Heart right ventricle (tissue), 16 donors: Measurements from ENCODE around the gene ASB18. TPM values are rescaled to one million over a fixed set of nuclear protein-coding genes. Genes with fewer than 3 reads are reported as not detected.
"Not testable (repeated sequence)": the region's sequence is repeated elsewhere in the genome, so short reads cannot be mapped to it uniquely, and the experiment has no call there.

Source experiments
- ATAC-seq, 8 donors: fragments of 200-7000 bp; cut with Tn5 transposase; one replicate each; pipeline ENCODE4 v1.9.1; 2020; ENCODE audit warnings: mild to moderate bottlenecking in 8 of 8, moderate library complexity in 8 of 8, moderate number of reproducible peaks in 1 of 8
- DNase-seq, 2 donors: peaks; one replicate each; pipeline ENCODE4 v3.0.0-alpha.2; 2020
- H3K27ac ChIP-seq, 10 donors: fragments of 200-600 bp; sonication (generic) in 2 of 10; one replicate each; pipeline versions ENCODE4 v1.5.0 to v1.8.0; 2020 to 2022; ENCODE audit warnings: mild to moderate bottlenecking in 3 of 10
- H3K27me3 ChIP-seq, 7 donors: fragments of 200-600 bp; one replicate each; pipeline ENCODE4 v1.8.0; 2021 to 2022; ENCODE audit warnings: mild to moderate bottlenecking in 2 of 7
- H3K36me3 ChIP-seq, 9 donors: fragments of 200-600 bp; sonication (generic) in 1 of 9; one replicate each; pipeline versions ENCODE4 v1.5.0 to v1.8.0; 2020 to 2022; ENCODE audit warnings: mild to moderate bottlenecking in 2 of 9
- H3K4me1 ChIP-seq, 9 donors: fragments of 200-600 bp; sonication (generic) in 1 of 9; one replicate each; pipeline versions ENCODE4 v1.5.0 to v1.8.0; 2020 to 2022; ENCODE audit warnings: mild to moderate bottlenecking in 4 of 9
- H3K4me3 ChIP-seq, 10 donors: fragments of 200-600 bp; sonication (generic) in 2 of 10; one replicate each; pipeline versions ENCODE4 v1.5.0 to v1.8.0; 2020 to 2022; ENCODE audit warnings: mild to moderate bottlenecking in 7 of 10, moderate library complexity in 2 of 10
- H3K9me3 ChIP-seq, 11 donors: fragments of 200-600 bp in 10 of 11; sonication (generic) in 2 of 11; one replicate each; pipeline versions ENCODE4 v1.5.0 to v1.8.0; 2013 to 2022; ENCODE audit warnings: mild to moderate bottlenecking in 2 of 11, control low read depth in 1 of 11, moderate library complexity in 1 of 11
- CTCF ChIP-seq, 9 donors: fragments of 200-600 bp; sonication (generic) in 2 of 9; IDR thresholded peaks; one replicate each; pipeline versions ENCODE4 v1.5.0 to v1.8.0; 2021 to 2022; ENCODE audit warnings: antibody characterized with exemption in 9 of 9, mild to moderate bottlenecking in 5 of 9, moderate library complexity in 1 of 9
- WGBS, 2 donors: extraction: QIAGEN DNeasy Blood & Tissue Kit; methylation state at CpG; one replicate each; pipeline ENCODE4 v1.1.7; 2013; ENCODE audit warnings: inconsistent platforms in 1 of 2; 5-methylcytosine and 5-hydroxymethylcytosine counted together
- intact Hi-C, 10 donors: fragments of 100-400 bp; cut with DNase I; formaldehyde crosslinking; loops; one replicate each; pipeline versions ENCODE4 v1.11.1 to v1.14.2; 2022
- polyA plus RNA-seq, 2 donors: library from polyadenylated mRNA; stranded (reverse); fragments of 200-250 nt; gene quantifications; one replicate each; pipeline ENCODE4 v1.2.3, GENCODE V29; 2013
- total RNA-seq, 10 donors: library from RNA; stranded (reverse); fragmentation: NEBNext Ultra II Directional in 3 of 10; extraction: Animal tissue kit (Norgen Biotek cat#: 25700) in 3 of 10; gene quantifications; one replicate each; pipeline versions ENCODE4 v1.2.1 to v1.2.4, GENCODE V29; 2021 to 2023
- donor health status: Arrhythmogenic right ventricular cardiomyopathy.
- donor health status: ischemic (EF 13 %, LVEDD 7.1; RV severe dilation, severe dysfunction).
- donor health status: healthy with polysubstance abuse.
- donor health status: DM: no; HTN: yes; CAD: no.
- donor health status: DM: no; HTN: no; CAD: no.
- donor health status: ischemic (EF 25% LVEDD 6.9; RV normal size, moderate dysfunction).
- donor health status: ischemic (EF 25% LVEDD 5.7; RV mildly dilated, moderate dysfunction).
- donor health status: healthy.
- donor health status: DM: yes; HTN: yes; CAD: no.
- donor health status: Ischemic cardiomyopathy.
- donor health status: ischemic (EF 35%, LVEDD 5.7; RV mildly dilated, moderate dysfunction).
- donor health status: nonischemic (EF 11% LVEDD 7.7; RV severe dilation, severe dysfunction).
- donor health status: DM: yes; HTN: yes; CAD: no.
- donor health status: PGD.
- donor health status: ischemic (EF 29% LVEDD 5.4; RV normal size, mild dysfunction).
- donor health status: nonischemic (EF 23%, LVEDD 6.1; RV moderate dilation, normal function).

ASB18 gene
- total and polyA plus RNA-seq, 12 donors, result 3.5 to 47.1 (median 20.2) TPM

GRCh38 chr2:236290742-236291425, 26.7 kb upstream of the ASB18 start:
- intact Hi-C loops, result no loop called here
- 84% methylated on average over 9 of the region's 9 CpGs for WGBS, 2 donors
- no peak overlapping the region for H3K27ac ChIP-seq
- H3K4me1 ChIP-seq, result no peaks in the 10 kb centered on the region
- H3K36me3 ChIP-seq, result no peaks in the 10 kb centered on the region
- no peaks in the 10 kb centered on the region for H3K9me3 ChIP-seq
- no peak for TF ChIP-seq CTCF (IDR thresholded peaks at IDR 0.05)
- DNase-seq (no peak), ATAC-seq (no peak)
- peaks cover 0 to 5% (median 0%) of the 10 kb centered on the region in 7 donors for H3K27me3 ChIP-seq
- H3K4me3 ChIP-seq, result no peak overlapping the region

GRCh38 chr2:236289766-236290462, 25.7 kb upstream of the ASB18 start:
- Histone ChIP-seq H3K27me3 (peaks cover 0 to 5% (median 0%) of the 10 kb centered on the region in 7 donors), H3K4me1 (no peaks in the 10 kb centered on the region), H3K4me3 (no peak overlapping the region), H3K27ac (no peak overlapping the region), H3K9me3 (peaks cover 0 to 4% (median 0%) of the 10 kb centered on the region in 11 donors), H3K36me3 (no peaks in the 10 kb centered on the region)
- intact Hi-C loops, result no loop called here
- 70 to 77% methylated on average over 9 of the region's 9 CpGs for WGBS, 2 donors
- TF ChIP-seq CTCF (IDR thresholded peaks at IDR 0.05), result no peak
- no peak for ATAC-seq
- DNase-seq, result no peak

GRCh38 chr2:236288373-236288772, 24.2 kb upstream of the ASB18 start:
- intact Hi-C loops, ATAC-seq, H3K27ac ChIP-seq, H3K4me3 ChIP-seq, H3K27me3 ChIP-seq, H3K4me1 ChIP-seq, H3K36me3 ChIP-seq, H3K9me3 ChIP-seq, DNase-seq: not testable (repeated sequence)
- WGBS, 2 donors, result 41 to 45% methylated on average over 1 of the region's 1 CpG

GRCh38 chr2:236287656-236288055, 23.4 kb upstream of the ASB18 start:
- no peaks in the 10 kb centered on the region for H3K4me1 ChIP-seq
- no peaks in the 10 kb centered on the region for H3K36me3 ChIP-seq
- TF ChIP-seq CTCF (IDR thresholded peaks at IDR 0.05), result no peak
- DNase-seq (no peak), ATAC-seq (no peak)
- intact Hi-C loops, result no loop called here
- no peak overlapping the region for H3K27ac ChIP-seq
- H3K9me3 ChIP-seq, result peaks cover 0 to 10% (median 0%) of the 10 kb centered on the region in 11 donors
- no peak overlapping the region for H3K4me3 ChIP-seq
- peaks cover 0 to 5% (median 0%) of the 10 kb centered on the region in 7 donors for H3K27me3 ChIP-seq
- WGBS, 2 donors, result 89 to 95% methylated on average over 6 of the region's 6 CpGs
